GM12864 (cell line): Measurements from ENCODE around the gene AGRN.
"Not testable (repeated sequence)": the region's sequence is repeated elsewhere in the genome, so short reads cannot be mapped to it uniquely, and the experiment has no call there.

Experiments
- DNase-seq: peaks from one replicate; pipeline ENCODE4 v3.0.0-alpha.2; 2011; ENCODE audit warnings: low read depth
- H3K4me3 ChIP-seq: 2 replicates; pipeline ENCODE4 v1.5.1; 2011; ENCODE audit warnings: mild to moderate bottlenecking, low read depth, low read length, control low read depth
- TF ChIP-seq, protein P1 (sequence below): IDR thresholded peaks from 2 replicates; pipeline ENCODE4 v1.5.1; 2011; ENCODE audit warnings: low read depth, mild to moderate bottlenecking, moderate library complexity, low read length, control low read depth, inconsistent platforms; ENCODE audit errors: missing control alignments

Gene AGRN

DNA sequence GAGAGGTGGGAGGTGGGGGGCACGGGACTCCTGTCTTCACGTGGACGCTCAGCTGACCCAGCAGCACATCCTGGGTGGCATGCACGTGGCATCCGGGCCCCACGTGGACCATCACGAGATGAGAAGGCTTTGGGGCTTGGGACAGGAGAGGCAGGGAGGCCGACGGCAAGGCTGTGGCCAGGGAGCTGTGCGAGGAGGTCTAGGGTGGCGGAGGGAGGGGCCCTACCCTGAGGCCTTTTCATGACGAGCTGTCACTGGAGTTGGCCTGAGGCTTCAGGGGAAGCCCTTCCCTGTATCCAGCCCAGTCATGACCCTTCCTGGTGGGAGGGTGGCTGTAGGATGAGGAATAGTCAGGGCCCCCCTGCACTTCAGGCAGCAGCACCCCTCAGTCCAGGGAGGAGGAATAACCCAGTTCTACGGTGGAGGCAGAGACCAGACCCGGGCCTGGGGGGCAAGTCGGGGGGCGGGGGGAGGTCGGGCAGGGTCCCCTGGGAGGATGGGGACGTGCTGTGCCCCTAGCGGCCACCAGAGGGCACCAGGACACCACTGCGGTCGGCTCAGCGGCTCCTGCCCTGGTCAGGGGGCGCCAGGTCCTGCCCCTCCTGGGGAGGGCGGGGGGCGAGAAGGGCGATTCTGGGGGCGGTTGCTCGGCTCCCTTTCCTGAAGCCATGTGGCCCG, 36.0 kb upstream of the AGRN start:
- TF ChIP-seq, protein P1, sequence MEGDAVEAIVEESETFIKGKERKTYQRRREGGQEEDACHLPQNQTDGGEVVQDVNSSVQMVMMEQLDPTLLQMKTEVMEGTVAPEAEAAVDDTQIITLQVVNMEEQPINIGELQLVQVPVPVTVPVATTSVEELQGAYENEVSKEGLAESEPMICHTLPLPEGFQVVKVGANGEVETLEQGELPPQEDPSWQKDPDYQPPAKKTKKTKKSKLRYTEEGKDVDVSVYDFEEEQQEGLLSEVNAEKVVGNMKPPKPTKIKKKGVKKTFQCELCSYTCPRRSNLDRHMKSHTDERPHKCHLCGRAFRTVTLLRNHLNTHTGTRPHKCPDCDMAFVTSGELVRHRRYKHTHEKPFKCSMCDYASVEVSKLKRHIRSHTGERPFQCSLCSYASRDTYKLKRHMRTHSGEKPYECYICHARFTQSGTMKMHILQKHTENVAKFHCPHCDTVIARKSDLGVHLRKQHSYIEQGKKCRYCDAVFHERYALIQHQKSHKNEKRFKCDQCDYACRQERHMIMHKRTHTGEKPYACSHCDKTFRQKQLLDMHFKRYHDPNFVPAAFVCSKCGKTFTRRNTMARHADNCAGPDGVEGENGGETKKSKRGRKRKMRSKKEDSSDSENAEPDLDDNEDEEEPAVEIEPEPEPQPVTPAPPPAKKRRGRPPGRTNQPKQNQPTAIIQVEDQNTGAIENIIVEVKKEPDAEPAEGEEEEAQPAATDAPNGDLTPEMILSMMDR: peak; percentile 86
- DNase-seq: no peak
- H3K4me3 ChIP-seq: no peak overlapping the region

DNA sequence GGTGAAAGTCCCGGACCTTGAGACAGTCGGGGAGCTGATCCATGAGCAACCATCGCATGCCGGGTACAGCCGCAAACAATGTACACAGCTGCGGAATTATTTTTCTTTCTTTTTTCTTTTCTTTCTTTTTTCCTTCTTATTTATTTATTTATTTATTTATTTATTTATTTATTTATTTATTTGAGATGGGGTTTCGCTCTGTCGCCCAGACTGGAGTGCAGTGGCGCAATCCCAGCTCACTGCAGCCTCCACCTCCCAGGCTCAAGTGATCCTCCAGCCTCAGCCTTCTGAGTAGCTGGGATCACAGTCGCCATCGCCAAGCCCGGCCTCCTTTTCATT, 35.5 kb upstream of the AGRN start:
- TF ChIP-seq, protein P1: no peak
- H3K4me3 ChIP-seq: no peak overlapping the region
- no peak for DNase-seq

DNA sequence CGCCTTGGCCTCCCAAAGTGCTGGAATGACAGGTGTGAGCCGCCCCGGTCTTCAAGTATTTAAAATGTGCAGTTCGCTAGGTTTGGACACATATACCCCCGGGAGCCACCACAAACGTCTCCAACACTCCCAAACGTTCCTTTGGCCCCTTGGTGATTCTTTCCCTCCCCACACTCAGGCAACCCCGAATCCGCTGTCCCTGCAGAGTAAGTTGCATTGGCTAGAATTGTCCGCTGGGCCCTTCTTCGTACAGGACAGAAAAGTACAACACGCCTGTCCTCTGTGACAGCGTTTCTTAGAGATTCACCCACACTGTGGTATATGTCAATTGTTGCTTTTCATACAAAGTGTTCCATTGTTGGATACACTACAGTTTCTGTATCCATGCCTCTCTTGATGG, 34.8 kb upstream of the AGRN start:
- DNase-seq: no peak
- TF ChIP-seq, protein P1: no peak
- no peak overlapping the region for H3K4me3 ChIP-seq

DNA sequence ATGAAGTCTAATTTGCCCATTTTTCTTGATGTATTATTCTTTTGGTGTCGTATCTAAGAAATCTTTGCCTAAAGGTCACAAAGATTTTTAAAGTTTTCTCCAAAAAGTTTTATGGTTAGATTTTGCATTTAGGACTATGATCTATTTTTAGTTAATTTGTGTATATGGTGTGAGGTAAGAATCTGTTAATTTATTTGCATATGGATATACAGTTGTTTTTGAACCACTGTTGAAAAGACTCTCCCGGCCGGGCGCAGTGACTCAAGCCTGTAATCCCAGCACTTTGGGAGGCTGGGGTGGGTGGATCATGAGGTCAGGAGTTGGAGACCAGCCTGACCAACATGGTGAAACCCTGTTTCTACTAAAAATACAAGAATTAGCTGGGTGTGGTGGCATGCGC, 31.9 kb upstream of the AGRN start:
- not testable (repeated sequence) for H3K4me3 ChIP-seq

DNA sequence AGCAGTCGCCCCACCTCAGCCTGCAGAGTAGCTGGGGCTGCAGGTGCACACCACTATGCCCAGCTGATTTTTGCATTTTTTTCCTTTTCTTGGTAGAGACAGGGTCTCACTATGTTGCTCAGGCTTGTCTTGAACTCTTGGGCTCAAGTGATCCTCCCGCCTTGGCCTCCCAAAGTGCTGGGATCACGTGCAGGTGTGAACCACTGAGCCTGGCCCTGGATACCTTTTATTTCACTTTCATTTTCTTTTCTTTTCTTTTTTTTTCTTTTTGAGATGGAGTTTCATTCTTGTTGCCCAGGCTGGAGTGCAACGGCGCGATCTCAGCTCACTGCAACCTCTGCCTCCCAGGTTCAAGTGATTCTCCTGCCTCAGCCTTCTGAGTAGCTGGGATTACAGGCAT, 28.6 kb upstream of the AGRN start:
- H3K4me3 ChIP-seq, DNase-seq: not testable (repeated sequence)

More for the DNA sequence above, 31.9 kb upstream of the AGRN start:
- not testable (repeated sequence) for DNase-seq

DNA sequence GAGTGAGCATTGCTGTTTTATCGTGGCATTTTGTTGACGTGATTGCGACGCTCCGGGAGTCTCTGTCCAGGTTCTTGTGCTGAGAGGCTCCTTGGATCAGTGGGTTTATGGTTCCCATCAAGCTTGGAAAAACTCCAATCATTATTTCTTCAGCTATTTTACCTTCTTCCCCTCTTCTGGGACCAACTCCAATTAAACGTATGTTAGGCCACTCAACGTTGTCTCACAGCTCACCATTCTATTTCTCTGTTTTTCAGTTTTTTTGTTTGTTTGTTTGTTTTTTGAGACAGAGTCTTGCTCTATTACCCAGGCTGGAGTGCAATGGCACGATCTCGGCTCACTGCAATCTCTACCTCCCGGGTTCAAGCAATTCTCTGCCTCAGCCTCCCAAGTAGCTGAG, 28.0 kb upstream of the AGRN start:
- TF ChIP-seq, protein P1: no peak
- DNase-seq: no peak

DNA sequence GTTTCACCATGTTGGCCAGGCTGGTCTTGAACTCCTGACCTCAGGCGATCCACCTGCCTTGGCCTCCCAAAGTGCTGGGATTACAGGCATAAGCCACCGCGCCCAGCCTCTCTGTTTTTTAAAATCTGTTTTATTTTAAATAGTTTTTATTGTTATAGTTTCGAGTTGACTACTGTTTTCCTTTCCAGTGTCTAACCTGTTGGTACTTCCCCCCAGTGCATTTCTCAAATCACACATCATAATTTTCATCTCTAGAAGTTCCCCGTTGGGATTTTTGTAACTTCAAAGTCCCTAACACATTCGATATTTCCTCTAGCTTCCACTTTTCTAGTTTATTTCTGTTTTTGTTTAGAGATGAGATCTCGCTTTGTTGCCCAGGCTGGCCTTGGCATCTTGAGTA, 27.6 kb upstream of the AGRN start:
- DNase-seq: no peak

More for the DNA sequence above, 28.0 kb upstream of the AGRN start:
- H3K4me3 ChIP-seq: no peak overlapping the region

DNA sequence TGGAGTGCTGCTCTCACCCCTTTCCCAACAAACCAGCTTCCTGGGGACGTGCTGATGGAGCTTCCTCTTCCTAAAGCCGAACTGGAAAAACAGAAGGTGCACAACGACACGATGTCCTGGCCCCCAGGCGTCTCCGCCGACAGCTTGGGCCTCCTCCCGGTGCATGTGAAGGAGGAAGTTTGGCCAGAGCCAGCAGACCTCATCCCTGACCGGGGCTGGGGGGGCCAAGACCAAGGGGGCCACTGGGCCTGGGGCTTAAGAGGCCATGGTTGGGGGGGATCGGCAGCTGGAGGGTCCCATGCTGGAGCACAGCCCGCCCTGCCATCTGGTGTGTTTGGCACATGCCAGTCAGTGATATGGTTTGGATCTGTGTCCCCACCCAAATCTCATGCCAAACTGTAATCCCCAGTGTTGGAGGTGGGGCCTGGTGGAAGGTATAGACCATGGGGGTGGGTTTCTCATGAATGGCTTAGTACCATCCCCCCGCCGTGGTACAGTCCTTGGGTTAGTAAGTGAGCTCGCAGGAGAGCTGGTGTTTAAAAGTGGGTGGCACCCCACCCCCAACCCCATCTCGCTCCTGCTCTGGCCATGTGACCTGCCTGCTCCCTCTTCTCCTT, 26.4 kb upstream of the AGRN start:
- TF ChIP-seq, protein P1: no peak
- no peak for DNase-seq
- H3K4me3 ChIP-seq: no peak overlapping the region

More for the DNA sequence above, 27.6 kb upstream of the AGRN start:
- no peak overlapping the region for H3K4me3 ChIP-seq
- TF ChIP-seq, protein P1: no peak

DNA sequence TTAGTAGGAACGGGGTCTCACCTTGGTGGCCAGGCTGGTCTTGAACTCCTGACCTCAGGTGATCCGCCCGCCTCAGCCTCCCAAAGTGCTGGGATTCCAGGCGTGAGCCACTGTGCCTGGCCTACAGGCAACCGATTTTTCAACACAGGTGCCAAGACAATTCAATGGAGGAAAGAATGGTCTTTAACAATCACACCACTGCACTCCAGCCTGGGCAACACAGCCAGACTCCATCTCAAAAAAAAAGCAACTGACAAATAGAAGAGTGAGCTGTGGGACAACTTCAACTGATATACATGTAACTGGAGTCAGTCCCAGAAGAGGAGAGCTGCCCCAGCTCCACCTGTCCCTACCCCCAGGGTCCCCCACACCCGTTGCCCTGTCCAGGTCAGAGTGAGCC, 25.4 kb upstream of the AGRN start:
- H3K4me3 ChIP-seq, DNase-seq: not testable (repeated sequence)
